ENCODE results near the gene RPL18A.

DNA sequence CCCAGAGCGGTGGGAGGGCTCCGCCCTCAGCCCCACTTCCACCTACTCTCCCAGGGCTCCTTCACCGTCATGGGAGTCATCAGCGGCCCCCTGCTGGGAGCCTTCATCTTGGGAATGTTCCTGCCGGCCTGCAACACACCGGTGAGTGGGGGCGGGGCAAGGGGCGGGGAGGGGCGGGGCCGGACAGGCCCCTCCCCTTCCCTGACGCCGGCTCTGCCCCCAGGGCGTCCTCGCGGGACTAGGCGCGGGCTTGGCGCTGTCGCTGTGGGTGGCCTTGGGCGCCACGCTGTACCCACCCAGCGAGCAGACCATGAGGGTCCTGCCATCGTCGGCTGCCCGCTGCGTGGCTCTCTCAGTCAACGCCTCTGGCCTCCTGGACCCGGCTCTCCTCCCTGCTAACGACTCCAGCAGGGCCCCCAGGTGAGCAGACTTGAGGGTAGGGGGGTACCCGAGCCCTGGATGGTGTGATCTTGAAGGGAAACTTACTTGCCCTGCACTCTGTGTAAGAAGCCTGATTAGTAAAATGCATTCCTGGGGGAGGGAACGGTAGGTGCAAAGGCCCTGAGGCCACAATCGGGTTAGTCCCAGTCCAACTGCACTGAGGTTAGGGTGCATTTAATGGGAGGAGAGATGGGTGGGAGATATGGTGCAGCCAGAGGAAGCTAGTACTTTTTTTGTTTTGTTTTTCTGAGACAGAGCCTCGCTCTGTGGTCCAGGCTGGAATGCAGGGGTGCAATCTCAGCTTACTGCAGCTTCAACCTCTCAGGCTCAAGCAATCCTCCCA is 24.1 kb downstream of the RPL18A start:
- no peak for TF ChIP-seq KLF16 (tag by site-specific recombination; IDR thresholded peaks at IDR 0.05)
- TF ChIP-seq CTCF (tag by site-specific recombination; IDR thresholded peaks at IDR 0.05) = no peak
- no peak for TF ChIP-seq ZNF624 (tag by site-specific recombination; IDR thresholded peaks at IDR 0.05)
- TF ChIP-seq YY1 (tag by site-specific recombination; IDR thresholded peaks at IDR 0.05) = no peak
- TF ChIP-seq, protein P1, sequence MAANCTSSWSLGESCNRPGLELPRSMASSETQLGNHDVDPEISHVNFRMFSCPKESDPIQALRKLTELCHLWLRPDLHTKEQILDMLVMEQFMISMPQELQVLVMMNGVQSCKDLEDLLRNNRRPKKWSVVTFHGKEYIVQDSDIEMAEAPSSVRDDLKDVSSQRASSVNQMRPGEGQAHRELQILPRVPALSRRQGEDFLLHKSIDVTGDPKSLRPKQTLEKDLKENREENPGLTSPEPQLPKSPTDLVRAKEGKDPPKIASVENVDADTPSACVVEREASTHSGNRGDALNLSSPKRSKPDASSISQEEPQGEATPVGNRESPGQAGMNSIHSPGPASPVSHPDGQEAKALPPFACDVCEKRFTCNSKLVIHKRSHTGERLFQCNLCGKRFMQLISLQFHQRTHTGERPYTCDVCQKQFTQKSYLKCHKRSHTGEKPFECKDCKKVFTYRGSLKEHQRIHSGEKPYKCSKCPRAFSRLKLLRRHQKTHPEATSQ (tag by site-specific recombination; IDR thresholded peaks at IDR 0.05) = no peak
- TF ChIP-seq ZBTB48 (tag by site-specific recombination; IDR thresholded peaks at IDR 0.05) = no peak
- TF ChIP-seq ZNF785 (tag by site-specific recombination; IDR thresholded peaks at IDR 0.05) = no peak
- TF ChIP-seq ZNF629 (tag by site-specific recombination; IDR thresholded peaks at IDR 0.05) = no peak
- no peak for TF ChIP-seq ELK4 (IDR thresholded peaks at IDR 0.05; ENCODE audit: borderline replicate concordance, low read depth, low read length)
- TF ChIP-seq ZBTB17 (tag by site-specific recombination; IDR thresholded peaks at IDR 0.05) = no peak
- no peak for TF ChIP-seq ZNF391 (tag by site-specific recombination; IDR thresholded peaks at IDR 0.05; ENCODE audit: borderline replicate concordance, low read depth)
- TF ChIP-seq MZF1 (tag by site-specific recombination; IDR thresholded peaks at IDR 0.05; ENCODE audit: borderline replicate concordance) = no peak
- TF ChIP-seq ZNF274 (IDR thresholded peaks at IDR 0.05; ENCODE audit: low read length) = no peak
- no peak for TF ChIP-seq ZNF274 (tag by site-specific recombination; IDR thresholded peaks at IDR 0.05; ENCODE audit: borderline replicate concordance)
- TF ChIP-seq, protein P2, sequence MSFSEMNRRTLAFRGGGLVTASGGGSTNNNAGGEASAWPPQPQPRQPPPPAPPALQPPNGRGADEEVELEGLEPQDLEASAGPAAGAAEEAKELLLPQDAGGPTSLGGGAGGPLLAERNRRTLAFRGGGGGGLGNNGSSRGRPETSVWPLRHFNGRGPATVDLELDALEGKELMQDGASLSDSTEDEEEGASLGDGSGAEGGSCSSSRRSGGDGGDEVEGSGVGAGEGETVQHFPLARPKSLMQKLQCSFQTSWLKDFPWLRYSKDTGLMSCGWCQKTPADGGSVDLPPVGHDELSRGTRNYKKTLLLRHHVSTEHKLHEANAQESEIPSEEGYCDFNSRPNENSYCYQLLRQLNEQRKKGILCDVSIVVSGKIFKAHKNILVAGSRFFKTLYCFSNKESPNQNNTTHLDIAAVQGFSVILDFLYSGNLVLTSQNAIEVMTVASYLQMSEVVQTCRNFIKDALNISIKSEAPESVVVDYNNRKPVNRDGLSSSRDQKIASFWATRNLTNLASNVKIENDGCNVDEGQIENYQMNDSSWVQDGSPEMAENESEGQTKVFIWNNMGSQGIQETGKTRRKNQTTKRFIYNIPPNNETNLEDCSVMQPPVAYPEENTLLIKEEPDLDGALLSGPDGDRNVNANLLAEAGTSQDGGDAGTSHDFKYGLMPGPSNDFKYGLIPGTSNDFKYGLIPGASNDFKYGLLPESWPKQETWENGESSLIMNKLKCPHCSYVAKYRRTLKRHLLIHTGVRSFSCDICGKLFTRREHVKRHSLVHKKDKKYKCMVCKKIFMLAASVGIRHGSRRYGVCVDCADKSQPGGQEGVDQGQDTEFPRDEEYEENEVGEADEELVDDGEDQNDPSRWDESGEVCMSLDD (tag by site-specific recombination; IDR thresholded peaks at IDR 0.05) = no peak

Measured in HEK293 (cell line).